GM18498 (cell line): ENCODE measurements around the gene NECAB3.
"Not testable (repeated sequence)": the region's sequence is repeated elsewhere in the genome, so short reads cannot be mapped to it uniquely, and the experiment has no call there.

Source experiments
- ATAC-seq: cut with Tn5 transposase; IDR thresholded peaks from one replicate; pipeline ENCODE4 v1.9.1; 2021; ENCODE audit warnings: mild to moderate bottlenecking, moderate library complexity; ENCODE audit not compliant: unreplicated experiment

NECAB3 gene, protein sequence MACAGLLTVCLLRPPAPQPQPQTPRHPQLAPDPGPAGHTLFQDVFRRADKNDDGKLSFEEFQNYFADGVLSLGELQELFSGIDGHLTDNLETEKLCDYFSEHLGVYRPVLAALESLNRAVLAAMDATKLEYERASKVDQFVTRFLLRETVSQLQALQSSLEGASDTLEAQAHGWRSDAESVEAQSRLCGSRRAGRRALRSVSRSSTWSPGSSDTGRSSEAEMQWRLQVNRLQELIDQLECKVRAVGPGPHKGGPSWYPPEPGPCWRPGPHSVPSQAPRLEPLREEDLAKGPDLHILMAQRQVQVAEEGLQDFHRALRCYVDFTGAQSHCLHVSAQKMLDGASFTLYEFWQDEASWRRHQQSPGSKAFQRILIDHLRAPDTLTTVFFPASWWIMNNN

DNA sequence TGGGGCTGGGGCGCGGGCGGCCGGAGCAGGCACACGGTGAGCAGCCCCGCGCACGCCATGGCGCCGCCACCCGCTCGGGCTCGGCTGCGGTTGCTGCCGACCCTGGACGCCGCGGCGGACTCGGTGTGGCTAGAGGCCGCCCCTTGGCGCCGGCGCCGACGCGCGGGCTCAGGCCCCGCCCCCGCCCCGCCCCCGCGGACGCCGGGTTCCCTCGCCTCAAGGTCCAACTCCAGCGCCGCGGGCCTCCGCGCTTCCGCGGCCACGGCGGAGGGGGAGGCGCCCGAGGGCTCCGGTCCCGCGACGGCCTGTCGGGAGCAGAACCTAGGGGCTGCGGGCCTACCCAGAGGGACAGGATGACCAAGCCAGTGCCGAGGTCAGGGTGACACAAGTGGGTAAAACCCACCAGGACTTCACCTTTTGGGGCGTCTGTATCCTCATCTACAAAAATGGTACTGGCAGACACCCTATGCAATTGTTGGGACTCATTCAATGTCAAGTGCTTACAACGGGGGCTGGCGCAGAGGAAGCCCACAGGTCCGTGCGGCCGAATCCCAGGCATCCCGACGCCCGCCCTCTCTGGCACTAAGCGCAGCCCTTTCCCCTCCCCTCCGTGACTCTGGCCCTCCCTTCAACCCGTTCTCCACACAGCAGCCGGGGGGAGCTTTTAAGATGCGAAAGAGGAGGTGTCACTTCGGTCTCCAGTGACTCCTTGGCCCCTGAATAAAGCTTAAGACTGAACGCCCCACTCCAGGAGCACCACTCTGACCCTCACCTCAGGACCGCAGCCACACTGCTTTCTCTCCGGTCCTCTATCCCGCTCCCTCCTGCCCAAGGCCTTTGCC, at the start of gene NECAB3:
TSS of gene NECAB3 (minus strand) at position 135 of the 842 bp plus-strand sequence. CDS start at position 59, 76 bp downstream.
- ATAC-seq: peak; percentile 75

DNA sequence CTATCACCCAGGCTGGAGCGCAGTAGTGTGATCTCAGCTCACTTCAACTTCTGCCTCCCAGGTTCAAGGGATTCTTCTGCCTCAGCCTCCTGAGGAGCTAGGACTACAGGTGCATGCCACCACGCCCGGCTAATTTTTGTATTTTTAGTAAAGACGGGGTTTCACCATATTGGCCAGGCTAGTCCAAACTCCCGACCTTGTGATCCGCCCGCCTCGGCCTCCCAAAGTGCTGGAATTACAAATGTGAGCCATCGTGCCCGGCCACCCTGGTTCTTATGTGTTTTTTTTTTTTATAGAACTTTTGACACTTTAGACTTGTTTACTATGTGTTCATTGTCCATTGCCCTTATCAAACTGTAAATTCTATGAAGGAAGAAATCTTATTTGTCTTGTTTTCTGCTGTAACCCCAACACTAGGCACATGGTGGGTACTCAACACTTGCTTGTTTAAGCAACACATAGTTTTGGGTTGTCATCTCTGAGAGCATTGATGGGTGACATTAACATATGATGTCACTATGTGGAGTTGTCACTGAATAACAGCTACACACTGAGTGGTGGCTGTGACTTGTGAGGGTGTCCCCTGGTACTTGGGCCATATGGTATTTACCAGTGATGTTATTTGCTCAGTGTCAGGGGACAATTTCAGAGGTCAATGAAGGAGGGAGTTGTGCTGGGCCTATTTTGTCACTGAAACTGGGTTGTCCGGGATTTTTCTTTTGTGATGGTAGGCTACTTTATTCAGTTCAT, 47.3 kb upstream of the NECAB3 start:
- no peak for ATAC-seq

DNA sequence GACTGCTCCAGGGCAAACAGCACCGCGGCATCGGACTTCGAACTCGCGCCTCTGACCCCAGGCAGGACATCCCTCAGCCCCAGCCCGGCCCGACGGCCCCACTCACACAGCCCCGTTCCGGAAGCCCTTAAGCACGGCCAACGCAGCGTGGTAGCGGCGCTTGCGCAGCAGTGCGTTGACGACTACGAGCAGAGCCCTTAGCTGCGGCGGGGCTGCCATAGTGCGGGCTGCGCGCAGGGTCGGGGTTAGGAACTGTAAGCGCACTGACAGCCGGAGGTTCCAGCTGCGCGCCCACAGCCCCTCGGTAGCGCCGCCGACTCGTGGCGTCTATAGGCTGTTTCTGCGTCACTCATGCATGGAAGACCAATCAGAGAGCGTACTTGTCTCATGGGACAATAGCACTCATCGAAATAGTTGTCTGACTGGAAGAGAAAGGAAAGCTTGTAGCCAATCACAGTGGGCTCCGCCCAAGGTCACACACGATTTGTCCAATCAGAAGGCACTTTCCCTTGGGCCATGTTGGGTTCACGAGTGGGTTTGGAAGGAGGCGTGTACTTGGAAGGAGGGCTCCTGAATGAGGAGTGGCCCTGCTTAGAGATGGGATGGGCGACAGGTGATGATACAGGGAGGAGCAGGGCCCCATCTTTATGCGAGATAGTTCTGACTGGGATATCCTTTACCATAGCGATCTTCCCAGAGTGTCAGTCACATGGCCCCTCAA, 45.9 kb upstream of the NECAB3 start, which contains the start of gene PXMP4:
TSS of gene PXMP4 (minus strand) at position 322 of the 721 bp plus-strand sequence. CDS start at position 219, 103 bp downstream.
- peak; percentile 96 for ATAC-seq

DNA sequence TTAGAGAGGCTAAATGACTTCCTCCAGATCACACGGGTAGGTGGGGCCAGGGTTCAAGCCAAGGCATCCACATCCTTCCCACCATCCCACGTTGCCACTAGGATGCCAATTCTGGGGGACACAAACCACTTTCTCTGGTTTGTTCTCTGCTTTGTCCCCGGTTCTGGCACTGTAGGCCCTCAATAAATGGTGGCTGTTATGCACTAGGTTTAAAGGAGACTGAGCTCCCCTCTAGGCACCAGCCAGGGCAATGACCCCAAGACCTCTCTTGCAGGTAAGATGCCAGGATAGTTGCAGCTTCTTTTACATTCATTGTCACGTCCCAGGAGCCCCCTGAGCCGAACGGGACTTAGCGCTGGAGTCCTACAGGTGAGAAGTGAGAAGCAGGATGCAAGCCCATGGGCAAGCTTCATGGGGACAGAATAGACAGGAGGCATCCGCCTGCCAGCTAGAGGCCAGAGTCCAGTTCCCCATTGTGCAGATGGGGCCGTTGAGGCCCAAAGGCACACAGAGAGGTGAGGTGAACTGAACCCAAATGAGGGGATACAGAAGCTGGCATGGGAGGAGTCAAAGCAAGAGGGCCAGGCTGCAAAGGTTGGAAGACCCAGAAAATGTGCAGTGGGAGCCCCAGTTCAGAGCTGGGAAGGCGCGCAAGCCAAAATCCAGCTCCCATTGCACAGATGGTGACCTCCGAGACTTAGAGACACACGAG, 45.2 kb upstream of the NECAB3 start:
- ATAC-seq: no peak

DNA sequence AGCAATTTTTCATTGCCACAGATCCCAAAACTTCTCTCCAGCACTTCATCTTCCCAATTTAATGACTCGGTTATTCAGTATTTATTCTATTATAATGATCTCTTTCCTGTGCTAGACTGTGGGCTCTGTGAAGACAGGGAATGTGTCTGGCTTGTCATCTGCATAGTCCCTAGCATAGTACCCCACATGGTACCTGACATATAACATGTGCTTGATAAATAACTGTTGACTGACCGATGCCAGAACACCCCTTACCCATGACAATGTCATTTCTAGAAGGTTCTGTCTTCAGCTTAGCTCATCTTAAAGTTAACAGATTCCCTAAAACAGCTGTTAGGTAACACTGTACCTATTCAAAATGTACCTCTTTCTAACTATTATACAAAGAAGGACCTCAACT, 42.3 kb upstream of the NECAB3 start:
- no peak for ATAC-seq

DNA sequence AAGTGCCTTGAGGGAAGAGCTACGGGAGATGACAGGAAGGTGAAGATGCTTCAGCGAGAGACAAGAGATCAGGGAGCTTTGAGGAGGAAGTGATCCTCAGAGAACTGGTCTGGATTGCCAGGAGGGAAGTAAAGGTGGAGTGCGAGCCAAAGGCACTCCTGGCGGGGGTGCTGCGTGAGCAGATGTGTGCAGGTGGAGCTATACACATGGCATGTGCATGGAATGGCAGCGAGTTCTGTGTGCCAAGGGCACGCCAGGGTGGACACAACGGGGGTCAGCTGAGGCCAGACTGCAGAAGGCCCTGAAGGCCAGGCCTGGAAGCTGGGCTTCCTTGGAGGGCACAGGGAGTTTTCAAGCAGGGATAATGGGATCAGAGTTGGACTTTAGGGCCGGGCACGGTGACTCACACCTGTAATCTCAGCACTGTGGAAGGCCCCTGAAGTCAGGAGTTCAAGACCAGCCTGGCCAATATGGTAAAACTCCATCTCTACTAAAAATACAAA, 39.7 kb upstream of the NECAB3 start:
- ATAC-seq: no peak

DNA sequence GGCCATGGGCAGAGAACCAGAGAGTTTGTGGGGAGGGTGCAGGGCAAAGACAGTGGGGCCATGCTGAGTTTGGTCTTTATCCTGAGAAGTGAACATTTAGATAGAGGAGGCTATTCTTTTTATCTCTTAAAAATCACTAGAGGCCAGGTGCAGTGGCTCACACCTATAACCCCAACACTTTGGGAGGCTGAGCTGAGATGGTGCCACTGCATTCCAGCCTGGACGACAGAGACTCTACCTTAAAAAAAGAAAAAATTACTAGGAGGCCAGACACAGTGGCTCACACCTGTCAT, 37.2 kb upstream of the NECAB3 start:
- ATAC-seq: no peak

DNA sequence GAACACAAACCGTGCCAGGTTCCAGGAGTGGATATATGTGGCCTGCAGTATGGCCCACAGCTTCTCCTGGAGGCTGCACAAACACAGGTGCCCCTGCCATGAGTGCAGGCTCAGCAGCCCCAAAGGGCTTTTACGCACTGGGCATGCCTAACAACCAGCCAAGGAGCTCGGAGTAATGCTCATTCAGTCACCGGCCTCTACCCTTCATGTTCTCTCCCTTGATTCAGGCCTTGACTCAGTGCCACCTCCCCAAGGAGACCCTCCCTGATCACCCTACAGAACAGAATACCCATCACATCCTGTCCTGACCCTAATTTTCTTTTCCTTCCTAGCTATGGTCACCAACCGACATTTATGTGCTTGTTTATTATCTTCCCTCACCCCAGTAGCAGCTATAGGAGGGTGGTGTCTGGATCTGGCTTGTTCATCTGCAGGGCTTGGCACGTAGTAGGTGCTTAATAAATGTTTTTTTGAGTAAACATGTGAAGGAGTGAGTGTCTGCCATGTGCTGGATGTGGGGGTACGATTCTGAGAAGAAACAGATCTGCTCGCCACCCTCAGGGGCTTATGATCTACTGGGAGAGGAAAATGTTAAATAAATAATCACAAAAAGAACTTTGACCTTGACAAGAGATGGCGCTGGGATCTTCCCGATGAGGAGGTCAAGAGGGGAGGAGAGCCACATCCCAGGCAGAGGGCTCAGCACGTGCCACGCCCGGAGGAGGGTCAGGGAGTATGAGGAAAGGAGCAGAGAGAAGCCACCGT, 36.6 kb upstream of the NECAB3 start:
- no peak for ATAC-seq

DNA sequence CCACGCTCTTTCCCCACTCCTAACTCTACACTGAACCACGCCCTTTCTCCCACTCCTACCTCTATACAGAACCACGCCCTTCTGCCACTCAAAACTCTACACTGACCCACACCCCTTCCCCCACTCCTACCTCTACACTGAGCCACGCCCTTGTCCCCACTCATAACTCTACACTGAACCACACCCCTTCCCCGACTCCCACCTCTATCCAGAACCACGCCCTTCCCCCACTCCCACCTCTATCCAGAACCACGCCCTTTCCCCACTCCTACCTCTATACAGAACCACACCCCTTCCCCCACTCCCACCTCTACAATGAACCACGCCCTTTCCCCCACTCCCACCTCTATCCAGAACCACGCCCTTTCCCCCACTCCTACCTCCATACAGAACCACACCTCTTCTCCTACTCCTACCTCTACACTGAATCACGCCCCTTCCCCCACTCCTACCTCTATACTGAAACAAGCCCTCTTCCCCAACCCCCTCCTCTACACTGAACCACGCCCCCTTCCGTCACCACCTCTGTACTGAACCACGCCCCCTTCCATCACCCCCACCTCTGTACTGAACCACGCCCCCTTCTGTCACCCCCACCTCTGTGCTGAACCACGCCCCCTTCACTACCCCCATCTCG, 35.8 kb upstream of the NECAB3 start:
- no peak for ATAC-seq

DNA sequence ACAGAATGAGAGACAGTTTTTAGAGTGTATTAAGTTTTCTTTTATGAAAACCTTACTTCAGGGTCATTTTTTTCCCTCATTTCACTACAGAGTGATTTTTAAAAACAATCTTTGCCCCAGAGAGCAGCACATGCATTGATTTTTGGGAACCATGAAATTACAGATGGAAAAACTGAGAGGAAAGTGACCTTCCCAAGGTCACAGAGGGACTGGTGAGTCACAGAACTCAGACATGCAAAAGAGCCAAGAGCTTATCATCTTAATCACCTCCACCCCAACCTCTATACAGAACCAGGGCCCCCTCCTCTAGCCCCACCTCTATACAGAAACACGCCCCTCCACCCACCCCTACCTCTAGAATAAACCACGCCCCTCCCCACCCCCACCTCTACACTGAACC, 35.2 kb upstream of the NECAB3 start:
- ATAC-seq: no peak

DNA sequence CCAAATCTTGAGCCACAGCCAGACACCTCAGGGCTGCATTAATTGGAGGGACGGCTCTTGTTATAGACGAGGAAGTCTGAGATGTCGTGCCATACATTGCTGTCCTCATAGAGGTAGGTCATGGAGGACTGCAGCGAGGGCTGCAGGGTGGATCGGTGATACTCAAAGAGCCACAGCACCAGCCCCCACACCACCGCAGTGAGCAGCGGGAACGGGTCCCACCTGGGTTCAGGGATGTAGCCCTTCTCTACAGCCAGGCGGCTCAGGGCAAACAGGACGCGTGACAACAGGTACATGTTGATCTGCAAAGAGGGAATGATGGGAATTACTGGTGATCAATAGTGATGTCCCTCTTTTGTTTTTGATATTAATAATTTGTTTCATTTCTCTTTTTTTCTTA, 33.4 kb upstream of the NECAB3 start:
- ATAC-seq: no peak

DNA sequence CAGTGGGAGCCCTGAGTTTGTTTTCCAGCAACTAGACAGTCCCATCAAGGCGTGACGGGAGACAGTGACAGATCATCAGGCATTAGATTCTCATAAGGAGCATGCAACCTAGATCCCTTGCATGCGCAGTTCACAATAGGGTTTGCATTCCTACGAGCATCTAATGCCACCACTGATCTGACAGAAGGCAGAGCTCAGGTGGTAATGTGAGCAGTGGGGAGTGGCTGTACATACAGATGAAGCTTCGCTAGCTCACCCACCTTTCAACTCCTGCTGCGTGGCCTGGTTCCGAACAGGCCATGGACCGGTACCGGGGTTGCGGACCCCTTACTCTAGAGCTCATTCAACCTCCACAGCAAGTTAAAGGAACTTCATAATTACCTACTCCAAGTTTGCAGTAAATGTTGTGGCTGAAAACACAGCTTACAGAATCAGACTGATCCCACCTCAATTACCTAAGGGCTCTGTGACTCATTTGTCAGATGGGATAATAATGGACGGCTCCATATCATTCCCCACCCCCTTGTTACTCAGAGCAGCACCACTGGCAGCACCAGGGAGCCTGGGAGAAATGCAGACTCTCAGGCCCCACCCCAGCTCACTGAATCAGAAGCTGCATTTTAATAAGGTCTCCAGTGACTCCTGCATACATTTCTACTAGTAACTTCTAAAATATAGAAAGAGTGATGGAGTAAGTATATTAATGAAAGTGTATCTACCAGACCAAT, 30.1 kb upstream of the NECAB3 start:
- ATAC-seq: no peak

DNA sequence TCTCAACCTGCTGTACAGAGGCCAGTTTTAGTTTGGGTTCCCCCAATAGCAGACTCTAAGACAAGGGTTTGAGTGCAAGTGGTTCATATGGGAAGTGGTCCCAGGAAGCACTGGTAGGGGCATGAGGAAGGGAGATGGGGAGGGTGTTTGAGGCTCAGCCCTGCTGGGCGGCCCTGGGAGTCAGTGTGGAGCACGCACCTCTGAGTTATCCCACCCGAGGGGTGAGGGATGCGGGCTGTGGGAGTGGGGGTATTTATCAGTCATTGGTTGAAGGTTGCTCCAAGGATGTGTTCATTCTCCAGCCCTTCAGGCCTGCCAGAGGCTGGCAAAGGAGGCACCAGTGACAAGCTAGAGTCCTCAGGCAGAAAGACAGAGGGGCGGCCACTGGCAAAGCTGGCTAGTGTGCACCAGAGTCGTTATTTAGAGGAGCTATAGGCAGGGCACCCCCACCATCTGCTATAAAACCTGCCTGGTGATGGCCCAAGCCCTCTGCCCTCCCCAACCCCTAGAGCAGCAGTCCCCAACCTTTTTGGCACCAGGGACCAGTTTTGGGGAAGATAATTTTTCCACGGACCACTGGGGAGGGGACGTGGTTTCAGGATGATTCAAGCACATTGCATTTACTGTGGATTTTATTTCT, 29.4 kb upstream of the NECAB3 start:
- no peak for ATAC-seq

DNA sequence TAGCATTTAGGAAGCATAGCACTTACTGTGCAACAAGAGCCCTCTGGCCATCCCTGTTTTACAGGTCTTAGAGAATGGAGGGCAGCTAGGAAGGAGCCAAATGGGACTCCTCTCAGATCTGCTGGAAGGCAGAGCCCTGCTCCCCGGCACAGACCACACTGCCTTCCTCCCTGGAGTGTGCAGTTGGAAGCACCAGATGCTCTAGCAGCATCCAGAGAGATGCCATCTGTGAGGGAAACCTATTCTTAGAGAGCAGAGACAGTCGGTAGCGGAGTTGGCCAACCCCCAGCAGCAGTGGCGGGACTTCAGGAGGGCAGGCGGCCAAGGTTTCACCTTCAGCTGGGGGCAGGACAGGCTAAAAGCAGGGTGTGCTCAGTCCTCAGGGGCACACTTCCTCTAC, 28.6 kb upstream of the NECAB3 start:
- no peak for ATAC-seq

DNA sequence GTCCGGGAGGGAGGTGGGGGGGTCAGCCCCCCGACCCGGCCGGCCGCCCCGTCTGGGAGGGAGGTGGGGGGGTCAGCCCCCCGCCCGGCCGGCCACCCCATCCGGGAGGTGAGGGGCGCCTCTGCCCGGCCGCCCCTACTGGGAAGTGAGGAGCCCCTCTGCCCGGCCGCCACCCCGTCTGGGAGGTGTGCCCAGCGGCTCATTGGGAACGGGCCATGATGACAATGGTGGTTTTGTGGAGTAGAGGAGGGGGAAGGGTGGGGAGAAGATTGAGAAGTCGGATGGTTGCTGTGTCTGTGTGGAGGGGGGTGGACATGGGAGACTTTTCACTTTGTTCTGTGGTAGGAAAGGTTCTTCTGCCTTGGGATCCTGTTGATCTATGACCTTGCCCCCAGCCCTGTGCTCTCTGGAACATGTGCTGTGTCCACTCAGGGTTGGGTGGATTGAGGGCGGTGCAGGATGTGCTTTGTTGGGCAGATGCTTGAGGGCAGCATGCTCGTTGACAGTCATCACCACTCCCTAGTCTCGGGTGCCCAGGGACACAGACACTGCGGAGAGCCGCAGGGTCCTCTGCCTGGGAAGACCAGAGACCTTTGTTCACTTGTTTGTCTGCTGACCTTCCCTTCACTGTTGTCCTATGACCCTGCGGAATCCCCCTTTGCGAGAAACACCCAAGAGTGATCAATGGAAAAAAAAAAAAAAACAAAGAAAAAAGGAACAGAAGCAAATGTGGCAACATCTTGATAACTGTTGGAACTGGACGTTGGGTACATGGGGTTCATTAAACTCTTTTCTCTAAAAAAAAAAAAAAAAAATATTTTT, 27.6 kb upstream of the NECAB3 start:
- no peak for ATAC-seq

DNA sequence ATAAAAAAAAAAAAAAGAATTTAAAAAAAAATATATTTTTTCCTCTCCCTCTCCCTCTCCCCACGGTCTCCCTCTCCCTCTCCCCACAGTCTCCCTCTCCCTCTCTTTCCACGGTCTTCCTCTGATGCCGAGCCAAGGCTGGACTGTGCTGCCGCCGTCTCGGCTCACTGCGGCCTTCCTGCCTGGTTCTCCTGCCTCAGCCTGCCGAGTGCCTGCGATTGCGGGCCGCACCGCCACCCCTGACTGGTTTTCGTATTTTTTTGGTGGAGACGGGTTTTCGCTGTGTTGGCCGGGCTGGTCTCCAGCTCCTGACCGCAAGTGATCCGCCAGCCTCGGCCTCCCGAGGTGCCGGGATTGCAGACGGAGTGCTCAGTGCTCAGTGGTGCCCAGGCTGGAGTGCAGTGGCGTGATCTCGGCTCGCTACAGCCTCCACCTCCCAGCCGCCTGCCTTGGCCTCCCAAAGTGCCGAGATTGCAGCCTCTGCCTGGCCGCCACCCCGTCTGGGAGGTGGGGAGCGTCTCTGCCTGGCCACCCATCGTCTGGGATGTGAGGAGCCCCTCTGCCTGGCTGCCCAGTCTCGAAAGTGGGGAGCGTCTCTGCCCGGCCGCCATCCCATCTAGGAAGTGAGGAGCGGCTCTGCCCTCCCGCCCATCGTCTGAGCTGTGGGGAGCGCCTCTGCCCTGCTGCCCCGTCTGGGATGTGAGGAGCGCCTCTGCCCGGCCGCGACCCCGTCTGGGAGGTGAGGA, 26.6 kb upstream of the NECAB3 start:
- not testable (repeated sequence) for ATAC-seq
